K562 (cell line): Measurements from ENCODE around the gene TMCO1. TPM values are rescaled to one million over a fixed set of nuclear protein-coding genes. Genes with fewer than 3 reads are reported as not detected.
A peak's percentile ranks its signal among the peaks of the same experiment; 100 is the strongest.

ENCODE experiments used
- ARNT ChIP-seq, 2 experiments: fragments of 450-650 bp; IDR thresholded peaks; 2 replicates each; pipeline ENCODE4 v1.6.1; 2016; ENCODE audit warnings: mild to moderate bottlenecking in 1 of 2
- CBX1 ChIP-seq: sonication (generic); IDR thresholded peaks from 2 replicates; pipeline ENCODE4 v1.6.1; 2016; ENCODE audit warnings: antibody characterized with exemption, low read depth, mild to moderate bottlenecking
- CHD4 ChIP-seq: fragments of 200-600 bp; sonication (generic); IDR thresholded peaks from 3 replicates; pipeline ENCODE4 v1.6.1; 2012; ENCODE audit warnings: low read depth, mild to moderate bottlenecking, mixed read lengths, low read length, inconsistent platforms; ENCODE audit not compliant: insufficient read depth, insufficient replicate concordance, poor library complexity, severe bottlenecking
- CTBP1 ChIP-seq: fragments of 450-650 bp; IDR thresholded peaks from 2 replicates; pipeline ENCODE4 v1.6.1; 2016; ENCODE audit warnings: borderline replicate concordance
- ELF2 ChIP-seq: fragments of 250-450 bp; sonication (Bioruptor Pico); IDR thresholded peaks from 2 replicates; pipeline ENCODE4 v1.5.0; 2021; ENCODE audit warnings: mild to moderate bottlenecking
- FOXK1 ChIP-seq: sonication (generic); formaldehyde crosslinking; IDR thresholded peaks from 2 replicates; pipeline ENCODE4 v1.8.0; 2022; ENCODE audit warnings: missing genetic modification reagents, mild to moderate bottlenecking, borderline replicate concordance
- GTF2E2 ChIP-seq: fragments of 200-800 bp; sonication (Bioruptor generic); IDR thresholded peaks from 2 replicates; pipeline ENCODE4 v1.6.1; 2016; ENCODE audit warnings: missing genetic modification characterization, missing compliant biosample characterization
- MECOM ChIP-seq: fragments of 250-450 bp; sonication (Bioruptor Pico); IDR thresholded peaks from 2 replicates; pipeline ENCODE4 v1.8.0; 2022; ENCODE audit warnings: inconsistent platforms
- NR1H2 ChIP-seq: sonication (generic); formaldehyde crosslinking; IDR thresholded peaks from 2 replicates; pipeline ENCODE4 v1.4.0; 2020; ENCODE audit warnings: mild to moderate bottlenecking, missing genetic modification reagents
- RAD21 ChIP-seq, 2 experiments: fragments of 250-450 bp in 1 of 2; fragments of 450-650 bp in 1 of 2; sonication (Bioruptor Pico) in 1 of 2; formaldehyde crosslinking in 1 of 2; IDR thresholded peaks in 1 of 2; conservative IDR thresholded peaks in 1 of 2; 2 replicates each; pipeline versions ENCODE4 v1.4.0 to v1.8.0; 2020 to 2022; ENCODE audit warnings: mild to moderate bottlenecking in 2 of 2, moderate library complexity in 1 of 2
- ZNF174 ChIP-seq: fragments of 250-450 bp; sonication (Bioruptor Pico); IDR thresholded peaks from 2 replicates; pipeline ENCODE4 v1.4.0; 2020; ENCODE audit warnings: mild to moderate bottlenecking
- ZNF175 ChIP-seq: fragments of 200-800 bp; sonication (Bioruptor generic); IDR thresholded peaks from 2 replicates; pipeline ENCODE4 v1.6.1; 2016; ENCODE audit warnings: low read depth, mild to moderate bottlenecking, missing genetic modification characterization, missing compliant biosample characterization
- ZNF324 ChIP-seq: fragments of 250-450 bp; sonication (Bioruptor Pico); IDR thresholded peaks from 2 replicates; pipeline ENCODE4 v1.4.0; 2020; ENCODE audit warnings: mild to moderate bottlenecking
- ZNF785 ChIP-seq: fragments of 250-450 bp; sonication (Bioruptor Pico); IDR thresholded peaks from 2 replicates; pipeline ENCODE4 v1.4.0; 2020; ENCODE audit warnings: mild to moderate bottlenecking
- polyA plus RNA-seq, 8 experiments: library from polyadenylated mRNA; depleted of rRNA in 4 of 8; stranded (reverse) in 5 of 8; unstranded in 3 of 8; fragments of >200 nt; fragmentation: Nextera tagmentation in 2 of 8; fragmentation: Illumina TruSeq in 1 of 8; extraction: Ambion mirVana in 2 of 8; extraction: Trizol in 1 of 8; gene quantifications; 2 replicates each; pipeline versions ENCODE4 v1.2.1 to v1.2.3, GENCODE V29; 2011 to 2014; ENCODE audit warnings: inconsistent platforms in 1 of 8, missing spikeins in 1 of 8
- total RNA-seq, 7 experiments: library from RNA; depleted of rRNA in 6 of 7; stranded (reverse); fragments of >200 nt in 6 of 7; fragmentation: Illumina TruSeq in 2 of 7; extraction: Trizol in 2 of 7; gene quantifications; 2 replicates each; pipeline versions ENCODE4 v1.2.1 to v1.2.3, GENCODE V29; 2011 to 2021; ENCODE audit warnings: low replicate concordance in 1 of 7
- TF ChIP-seq, protein P1 (sequence below): conservative IDR thresholded peaks from 2 replicates; pipeline ENCODE4 v1.6.1; 2011; ENCODE audit warnings: low read depth, mild to moderate bottlenecking, low read length; ENCODE audit not compliant: control insufficient read depth
- TF ChIP-seq, protein P2 (sequence below): fragments of 250-450 bp; sonication (Bioruptor Pico); IDR thresholded peaks from 2 replicates; pipeline ENCODE4 v1.5.0; 2022; ENCODE audit warnings: mild to moderate bottlenecking
- TF ChIP-seq, protein P3 (sequence below), 2 experiments: IDR thresholded peaks; 2 replicates each; pipeline ENCODE4 v1.6.1; 2011; ENCODE audit warnings: borderline replicate concordance in 1 of 2, control low read depth in 1 of 2, low read depth in 1 of 2, low read length in 1 of 2, mild to moderate bottlenecking in 1 of 2, mixed read lengths in 1 of 2, moderate library complexity in 1 of 2; ENCODE audit not compliant: insufficient read depth in 1 of 2, insufficient read length in 1 of 2, poor library complexity in 1 of 2, severe bottlenecking in 1 of 2; ENCODE audit errors: extremely low read depth in 1 of 2
- TF ChIP-seq, protein P4 (sequence below): sonication (generic); formaldehyde crosslinking; IDR thresholded peaks from 2 replicates; pipeline ENCODE4 v1.8.1; 2022; ENCODE audit warnings: missing genetic modification reagents

TMCO1 gene
- total and polyA plus RNA-seq, 9 of the 15 experiments (the other 6 are each of a cell fraction or from before 2014, with no cell fraction given) = 69.3 to 561 (median 175) TPM

DNA sequence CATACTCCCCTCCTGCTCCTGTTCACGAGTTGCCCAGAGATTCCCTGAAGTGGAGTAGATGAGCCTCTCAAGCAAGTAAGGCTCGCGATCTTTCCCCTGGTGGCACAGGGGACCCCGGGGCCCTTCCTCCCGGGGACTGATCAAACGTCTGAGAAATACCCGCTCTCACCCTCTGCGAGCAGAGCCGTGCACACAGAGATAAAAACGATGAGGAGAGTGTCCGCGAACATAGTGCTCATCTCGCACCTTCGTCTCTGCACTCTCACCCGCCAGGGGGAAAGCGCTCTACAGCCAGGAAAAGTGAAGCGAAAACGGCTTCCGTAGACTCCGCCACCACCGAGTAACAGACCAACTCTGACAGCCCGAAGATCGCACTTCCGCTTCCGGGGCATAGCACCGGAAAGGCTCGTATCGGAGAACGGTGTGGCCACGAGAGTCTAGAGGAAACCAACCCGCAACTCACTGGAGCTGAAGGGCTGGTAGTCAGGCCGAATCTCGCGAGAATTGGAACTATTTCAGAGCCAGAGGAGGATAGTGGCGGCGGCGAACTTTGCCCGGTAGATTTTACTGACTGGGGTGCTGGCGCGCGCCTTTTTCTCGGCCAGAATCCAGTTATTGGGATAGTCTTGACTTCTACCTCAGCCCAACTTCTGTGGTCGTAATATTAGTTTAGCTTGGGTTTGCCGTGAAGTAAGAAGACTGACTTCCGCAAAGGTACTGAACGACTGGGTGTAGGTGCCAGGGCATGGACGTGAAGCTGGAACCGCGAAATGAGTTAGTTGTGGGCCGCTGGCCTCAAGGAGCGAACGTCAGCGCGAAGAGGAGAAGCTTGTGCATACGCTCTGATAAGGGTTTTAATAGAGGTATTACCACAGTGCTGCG, at the start of gene TMCO1 (continued):
- peak; percentile 56; the same call in 1 of the 2 replicates for TF ChIP-seq CTBP1
- TF ChIP-seq GTF2E2 (tag) = peak; percentile 16
- TF ChIP-seq ZNF324 (CRISPR knock-in tag) = no peak
- peak; percentile 93 for TF ChIP-seq CBX1
- TF ChIP-seq, protein P1, sequence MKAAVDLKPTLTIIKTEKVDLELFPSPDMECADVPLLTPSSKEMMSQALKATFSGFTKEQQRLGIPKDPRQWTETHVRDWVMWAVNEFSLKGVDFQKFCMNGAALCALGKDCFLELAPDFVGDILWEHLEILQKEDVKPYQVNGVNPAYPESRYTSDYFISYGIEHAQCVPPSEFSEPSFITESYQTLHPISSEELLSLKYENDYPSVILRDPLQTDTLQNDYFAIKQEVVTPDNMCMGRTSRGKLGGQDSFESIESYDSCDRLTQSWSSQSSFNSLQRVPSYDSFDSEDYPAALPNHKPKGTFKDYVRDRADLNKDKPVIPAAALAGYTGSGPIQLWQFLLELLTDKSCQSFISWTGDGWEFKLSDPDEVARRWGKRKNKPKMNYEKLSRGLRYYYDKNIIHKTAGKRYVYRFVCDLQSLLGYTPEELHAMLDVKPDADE = peak; percentile 94
- TF ChIP-seq ZNF785 = no peak
- peak in 1 of 2 experiments; percentile 24; a peak in 1 of 4 replicates for TF ChIP-seq RAD21 (CRISPR knock-in tag; conservative IDR thresholded peaks at IDR 0.05 in 1 of 2, IDR thresholded peaks at IDR 0.05 in 1 of 2)
- TF ChIP-seq ELF2 (CRISPR knock-in tag) = peak; percentile 63; the same call in 1 of the 2 replicates
- peak; percentile 68; the same call in 1 of the 2 replicates for TF ChIP-seq MECOM
- TF ChIP-seq CHD4 = no peak
- peak; percentile 51; the same call in 1 of the 2 replicates for TF ChIP-seq ZNF175 (CRISPR knock-in tag)
- TF ChIP-seq ARNT (IDR thresholded peaks at IDR 0.05) = peak in 1 of 2 experiments; percentile 32; a peak in 2 of 4 replicates
- TF ChIP-seq NR1H2 (CRISPR knock-in tag) = 0 out of 2 replicates have a peak, but pooled peaks have one; percentile 31
- TF ChIP-seq, protein P2, sequence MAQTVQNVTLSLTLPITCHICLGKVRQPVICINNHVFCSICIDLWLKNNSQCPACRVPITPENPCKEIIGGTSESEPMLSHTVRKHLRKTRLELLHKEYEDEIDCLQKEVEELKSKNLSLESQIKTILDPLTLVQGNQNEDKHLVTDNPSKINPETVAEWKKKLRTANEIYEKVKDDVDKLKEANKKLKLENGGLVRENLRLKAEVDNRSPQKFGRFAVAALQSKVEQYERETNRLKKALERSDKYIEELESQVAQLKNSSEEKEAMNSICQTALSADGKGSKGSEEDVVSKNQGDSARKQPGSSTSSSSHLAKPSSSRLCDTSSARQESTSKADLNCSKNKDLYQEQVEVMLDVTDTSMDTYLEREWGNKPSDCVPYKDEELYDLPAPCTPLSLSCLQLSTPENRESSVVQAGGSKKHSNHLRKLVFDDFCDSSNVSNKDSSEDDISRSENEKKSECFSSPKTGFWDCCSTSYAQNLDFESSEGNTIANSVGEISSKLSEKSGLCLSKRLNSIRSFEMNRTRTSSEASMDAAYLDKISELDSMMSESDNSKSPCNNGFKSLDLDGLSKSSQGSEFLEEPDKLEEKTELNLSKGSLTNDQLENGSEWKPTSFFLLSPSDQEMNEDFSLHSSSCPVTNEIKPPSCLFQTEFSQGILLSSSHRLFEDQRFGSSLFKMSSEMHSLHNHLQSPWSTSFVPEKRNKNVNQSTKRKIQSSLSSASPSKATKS (CRISPR knock-in tag) = no peak
- TF ChIP-seq, protein P3, sequence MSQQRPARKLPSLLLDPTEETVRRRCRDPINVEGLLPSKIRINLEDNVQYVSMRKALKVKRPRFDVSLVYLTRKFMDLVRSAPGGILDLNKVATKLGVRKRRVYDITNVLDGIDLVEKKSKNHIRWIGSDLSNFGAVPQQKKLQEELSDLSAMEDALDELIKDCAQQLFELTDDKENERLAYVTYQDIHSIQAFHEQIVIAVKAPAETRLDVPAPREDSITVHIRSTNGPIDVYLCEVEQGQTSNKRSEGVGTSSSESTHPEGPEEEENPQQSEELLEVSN (IDR thresholded peaks at IDR 0.05; ENCODE audit: borderline replicate concordance in 1 of 2, extremely low read depth in 1 of 2, insufficient read depth in 1 of 2, insufficient read length in 1 of 2, low read depth in 1 of 2, low read length in 1 of 2, poor library complexity in 1 of 2, severe bottlenecking in 1 of 2) = peak; percentile 46 to 67
- no peak for TF ChIP-seq FOXK1 (CRISPR knock-in tag)
- TF ChIP-seq ZNF174 (CRISPR knock-in tag) = no peak
- TF ChIP-seq, protein P4, sequence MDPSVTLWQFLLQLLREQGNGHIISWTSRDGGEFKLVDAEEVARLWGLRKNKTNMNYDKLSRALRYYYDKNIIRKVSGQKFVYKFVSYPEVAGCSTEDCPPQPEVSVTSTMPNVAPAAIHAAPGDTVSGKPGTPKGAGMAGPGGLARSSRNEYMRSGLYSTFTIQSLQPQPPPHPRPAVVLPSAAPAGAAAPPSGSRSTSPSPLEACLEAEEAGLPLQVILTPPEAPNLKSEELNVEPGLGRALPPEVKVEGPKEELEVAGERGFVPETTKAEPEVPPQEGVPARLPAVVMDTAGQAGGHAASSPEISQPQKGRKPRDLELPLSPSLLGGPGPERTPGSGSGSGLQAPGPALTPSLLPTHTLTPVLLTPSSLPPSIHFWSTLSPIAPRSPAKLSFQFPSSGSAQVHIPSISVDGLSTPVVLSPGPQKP (CRISPR knock-in tag) = no peak
